IMR-90 (cell line): ENCODE measurements around the gene MAML3. TPM values are rescaled to one million over a fixed set of nuclear protein-coding genes. Genes with fewer than 3 reads are reported as not detected.

Experiments
- ATAC-seq: fragments of 200-7000 bp; cut with Tn5 transposase; 2 replicates; pipeline ENCODE4 v1.9.1; 2020; ENCODE audit warnings: low read depth, mild to moderate bottlenecking, moderate library complexity
- BruUV-seq: library from RNA; stranded (reverse); fragments of 400-500 nt; replicated peaks from 2 replicates; lab custom pipeline; 2021; lab: Mats Ljungman, UMichigan
- CTCF ChIA-PET: fragments of 300-600 bp; formaldehyde crosslinking; extraction: SDS; loops from one replicate; lab custom pipeline; 2021; ENCODE audit warnings: antibody characterized with exemption; lab: Yijun Ruan, JAX
- POLR2A ChIA-PET: fragments of 300-600 bp; sonication (Branson Sonifier 250); formaldehyde crosslinking; loops from one replicate; lab custom pipeline; 2022; ENCODE audit warnings: antibody characterized with exemption; ENCODE audit not compliant: unreplicated experiment; lab: Charles Lee
- DNase-seq: peaks from one replicate; pipeline ENCODE4 v3.0.0; 2013
- H2AFZ ChIP-seq: replicated peaks from 2 replicates; pipeline ENCODE3; 2013; ENCODE audit warnings: low read length, mild to moderate bottlenecking; ENCODE audit not compliant: poor library complexity
- H2AK5ac ChIP-seq: 2 replicates; pipeline ENCODE4 v1.6.1; 2013; ENCODE audit warnings: low read depth, low read length, inconsistent platforms
- H2AK9ac ChIP-seq: replicated peaks from 2 replicates; pipeline ENCODE3; 2013; ENCODE audit warnings: mild to moderate bottlenecking, low read depth, low read length, moderate library complexity; ENCODE audit not compliant: poor library complexity
- H2BK120ac ChIP-seq: 2 replicates; pipeline ENCODE4 v1.6.1; 2013; ENCODE audit warnings: low read depth, low read length, inconsistent platforms
- H2BK15ac ChIP-seq: 3 replicates; pipeline ENCODE4 v1.6.1; 2013; ENCODE audit warnings: low read depth, low read length, inconsistent platforms
- H2BK20ac ChIP-seq: 2 replicates; pipeline ENCODE4 v1.6.1; 2013; ENCODE audit warnings: low read depth, mild to moderate bottlenecking, inconsistent platforms, low read length, moderate library complexity
- H2BK5ac ChIP-seq: 2 replicates; pipeline ENCODE4 v1.6.1; 2013; ENCODE audit warnings: mild to moderate bottlenecking, low read depth, low read length, inconsistent platforms; ENCODE audit not compliant: poor library complexity, severe bottlenecking
- H3K14ac ChIP-seq: replicated peaks from 2 replicates; pipeline ENCODE4 v1.6.1; 2013; ENCODE audit warnings: low read depth, low read length, inconsistent platforms
- H3K18ac ChIP-seq: 2 replicates; pipeline ENCODE4 v1.6.1; 2013; ENCODE audit warnings: low read depth, low read length, control low read depth
- H3K23ac ChIP-seq: 2 replicates; pipeline ENCODE4 v1.6.1; 2013; ENCODE audit warnings: low read depth, low read length, inconsistent platforms
- H3K27ac ChIP-seq: 2 replicates; pipeline ENCODE4 v1.5.1; 2013; ENCODE audit warnings: mild to moderate bottlenecking, control low read depth, low read length; ENCODE audit not compliant: insufficient read depth
- H3K27me3 ChIP-seq: 2 replicates; pipeline ENCODE4 v1.6.1; 2013; ENCODE audit warnings: low read length; ENCODE audit not compliant: control insufficient read depth, insufficient read depth
- H3K36me3 ChIP-seq: 2 replicates; pipeline ENCODE4 v1.6.1; 2013; ENCODE audit warnings: low read length, mixed read lengths; ENCODE audit not compliant: control insufficient read depth, insufficient read depth
- H3K4ac ChIP-seq: 2 replicates; pipeline ENCODE4 v1.6.1; 2013; ENCODE audit warnings: low read depth, low read length, inconsistent platforms
- H3K4me1 ChIP-seq: 2 replicates; pipeline ENCODE4 v1.6.1; 2013; ENCODE audit warnings: low read length, mixed read lengths; ENCODE audit not compliant: control insufficient read depth, insufficient read depth
- H3K4me2 ChIP-seq: 2 replicates; pipeline ENCODE4 v1.6.1; 2013; ENCODE audit warnings: low read depth, mild to moderate bottlenecking, control low read depth, low read length, moderate library complexity
- H3K4me3 ChIP-seq: 2 replicates; pipeline ENCODE4 v1.5.1; 2013; ENCODE audit warnings: low read depth, mild to moderate bottlenecking, control low read depth, low read length, moderate library complexity; ENCODE audit not compliant: insufficient read depth
- H3K56ac ChIP-seq: 2 replicates; pipeline ENCODE4 v1.6.1; 2013; ENCODE audit warnings: low read length, inconsistent platforms; ENCODE audit not compliant: insufficient read depth; ENCODE audit errors: extremely low read depth
- H3K79me1 ChIP-seq, 2 experiments: 2 replicates each; pipeline ENCODE4 v1.6.1; 2013; ENCODE audit warnings: low read length in 2 of 2, inconsistent platforms in 1 of 2, low read depth in 1 of 2
- H3K9ac ChIP-seq: 2 replicates; pipeline ENCODE4 v1.6.1; 2013; ENCODE audit warnings: low read depth, low read length, control low read depth
- H3K9me1 ChIP-seq: 2 replicates; pipeline ENCODE4 v1.6.1; 2013; ENCODE audit warnings: low read length, inconsistent platforms; ENCODE audit not compliant: insufficient read depth
- H3K9me3 ChIP-seq: 2 replicates; pipeline ENCODE4 v1.6.1; 2013; ENCODE audit warnings: low read length; ENCODE audit not compliant: control insufficient read depth, insufficient read depth
- H4K20me1 ChIP-seq: 2 replicates; pipeline ENCODE4 v1.6.1; 2013; ENCODE audit warnings: low read length, inconsistent platforms; ENCODE audit not compliant: insufficient read depth
- H4K5ac ChIP-seq: 2 replicates; pipeline ENCODE4 v1.6.1; 2013; ENCODE audit warnings: mild to moderate bottlenecking, low read depth, low read length, control low read depth
- H4K8ac ChIP-seq, 2 experiments: 2 replicates each; pipeline ENCODE4 v1.6.1; 2013; ENCODE audit warnings: low read depth in 2 of 2, low read length in 2 of 2, control low read depth in 1 of 2, inconsistent platforms in 1 of 2
- H4K91ac ChIP-seq: 2 replicates; pipeline ENCODE4 v1.6.1; 2013; ENCODE audit warnings: low read depth, low read length, inconsistent platforms; ENCODE audit not compliant: insufficient read depth
- BHLHE40 ChIP-seq: fragments of 150-350 bp; IDR thresholded peaks from 2 replicates; pipeline ENCODE4 v1.6.1; 2016; ENCODE audit warnings: mild to moderate bottlenecking, low read depth, low read length
- CEBPB ChIP-seq: IDR thresholded peaks from 2 replicates; pipeline ENCODE4 v1.6.1; 2012; ENCODE audit warnings: low read depth, low read length, improper control_type of control experiment
- CHD1 ChIP-seq: IDR thresholded peaks from 2 replicates; pipeline ENCODE4 v1.6.1; 2012; ENCODE audit warnings: low read depth, low read length, improper control_type of control experiment
- FOS ChIP-seq: fragments of 150-350 bp; IDR thresholded peaks from 2 replicates; pipeline ENCODE4 v1.6.1; 2016; ENCODE audit warnings: low read depth, low read length
- MAFK ChIP-seq: IDR thresholded peaks from 2 replicates; pipeline ENCODE4 v1.6.1; 2012; ENCODE audit warnings: low read depth, low read length, improper control_type of control experiment
- MAZ ChIP-seq: IDR thresholded peaks from 2 replicates; pipeline ENCODE4 v1.6.1; 2012; ENCODE audit warnings: low read depth, mild to moderate bottlenecking, low read length, improper control_type of control experiment, moderate library complexity, borderline replicate concordance
- MXI1 ChIP-seq: IDR thresholded peaks from 2 replicates; pipeline ENCODE4 v1.6.1; 2012; ENCODE audit warnings: low read depth, mild to moderate bottlenecking, low read length, moderate library complexity, borderline replicate concordance
- NFE2L2 ChIP-seq: fragments of 150-350 bp; IDR thresholded peaks from 2 replicates; pipeline ENCODE4 v1.6.1; 2016; ENCODE audit warnings: low read depth, mild to moderate bottlenecking, low read length
- POLR2A ChIP-seq: IDR thresholded peaks from 2 replicates; pipeline ENCODE4 v1.6.1; 2012; ENCODE audit warnings: mild to moderate bottlenecking, low read depth, low read length
- RAD21 ChIP-seq: IDR thresholded peaks from 2 replicates; pipeline ENCODE4 v1.6.1; 2012; ENCODE audit warnings: low read length, improper control_type of control experiment
- RCOR1 ChIP-seq: IDR thresholded peaks from 2 replicates; pipeline ENCODE4 v1.6.1; 2012; ENCODE audit warnings: mild to moderate bottlenecking, low read length, improper control_type of control experiment; ENCODE audit not compliant: insufficient replicate concordance
- RFX5 ChIP-seq: IDR thresholded peaks from 2 replicates; pipeline ENCODE4 v1.8.0; 2012; ENCODE audit warnings: low read depth, mild to moderate bottlenecking, low read length, moderate library complexity
- SMC3 ChIP-seq: fragments of 150-350 bp; IDR thresholded peaks from 2 replicates; pipeline ENCODE4 v1.6.1; 2016; ENCODE audit warnings: low read depth, mild to moderate bottlenecking, antibody characterized with exemption, low read length, moderate library complexity
- WGBS, 2 experiments: methylation state at CpG; one replicate each; pipeline versions ENCODE4 v1.1.5 to v1.1.7; 2013; ENCODE audit warnings: missing lambda C conversion rate in 2 of 2; ENCODE audit not compliant: insufficient read length in 1 of 2; ENCODE audit errors: extremely low coverage in 2 of 2; 5-methylcytosine and 5-hydroxymethylcytosine counted together
- dilution Hi-C: fragments of 300-500 bp; cut with HindIII; formaldehyde crosslinking; loops from one replicate; pipeline ENCODE4 v1.14.3; 2018; ENCODE audit warnings: low sequenced_read_pairs; ENCODE audit not compliant: unreplicated experiment
- in situ Hi-C: fragments of 300-500 bp; cut with MboI; formaldehyde crosslinking; loops from 3 replicates; pipeline ENCODE4 v1.14.3; 2019; ENCODE audit warnings: low sequenced_read_pairs, inconsistent platforms, mixed read lengths
- intact Hi-C: fragments of 100-400 bp; cut with micrococcal nuclease; formaldehyde crosslinking; loops from 2 replicates; pipeline ENCODE4 v1.10.0; 2022
- polyA plus RNA-seq, 3 experiments: library from polyadenylated mRNA; depleted of rRNA; stranded (reverse); fragments of >200 nt; gene quantifications; 2 replicates each; pipeline ENCODE4 v1.2.3, GENCODE V29; 2012; ENCODE audit warnings: low replicate concordance in 1 of 3
- total RNA-seq: library from RNA; depleted of rRNA; stranded (reverse); fragments of >200 nt; gene quantifications from 2 replicates; pipeline ENCODE4 v1.2.3, GENCODE V29; 2012
- TF ChIP-seq, protein P1 (sequence below): fragments of 150-350 bp; IDR thresholded peaks from 2 replicates; pipeline ENCODE4 v1.6.1; 2017; ENCODE audit warnings: mild to moderate bottlenecking, antibody characterized with exemption, low read length, low read depth
- TF ChIP-seq, protein P2 (sequence below): conservative IDR thresholded peaks from 2 replicates; pipeline ENCODE4 v1.5.1; 2012; ENCODE audit warnings: mild to moderate bottlenecking, low read depth, low read length, improper control_type of control experiment
- TF ChIP-seq, protein P3 (sequence below): fragments of 150-350 bp; IDR thresholded peaks from 2 replicates; pipeline ENCODE4 v1.6.1; 2016; ENCODE audit warnings: low read depth, mild to moderate bottlenecking, low read length, moderate library complexity, borderline replicate concordance

MAML3 gene
- total and polyA plus RNA-seq, 2 of the 4 experiments (the other 2 are of a cell fraction), result 0.90 to 1.7 TPM

DNA sequence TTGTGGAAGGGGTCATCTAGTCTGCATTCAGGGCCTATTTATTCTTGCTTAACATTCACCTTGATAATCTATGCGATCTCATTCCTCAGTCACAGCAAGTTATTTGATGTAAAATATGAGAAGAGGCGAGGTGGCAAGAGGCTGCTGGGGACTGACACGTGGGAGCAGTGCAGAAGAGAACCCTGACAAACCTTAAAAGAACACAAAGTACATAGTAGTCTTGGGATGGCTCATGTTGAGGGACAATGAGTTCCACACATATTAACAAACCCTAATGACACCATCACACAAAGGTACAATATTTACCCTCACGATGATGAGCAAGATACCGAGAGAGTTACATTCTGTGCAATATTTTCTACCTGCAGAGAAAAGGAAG, 57.5 kb downstream of the MAML3 start:
- H4K20me1 ChIP-seq, result no peaks in the 10 kb centered on the region
- peak overlapping the region; percentile 60 for H2BK20ac ChIP-seq
- H2BK5ac ChIP-seq, result peak overlapping the region; percentile 78
- peak overlapping the region; percentile 70 for H2BK120ac ChIP-seq
- peak overlapping the region; percentile 55; the same call in 1 of the 2 replicates for H3K18ac ChIP-seq
- ChIA-PET CTCF (no interaction called here), POLR2A (no interaction called here)
- no peak overlapping the region for H2AFZ ChIP-seq
- in situ Hi-C loops (no loop called here), dilution Hi-C loops (no loop called here), intact Hi-C loops (loop anchor here (5.0 kb wide), 1 partner anchor 36 kb away; no protein-coding TSS in a partner anchor)
- TF ChIP-seq SMC3 (no peak; the same call in 1 of the 2 replicates), MXI1 (no peak), BHLHE40 (no peak), RCOR1 (no peak), RAD21 (no peak), RFX5 (no peak), MAFK (no peak), NFE2L2 (no peak), POLR2A (no peak), CHD1 (no peak), CEBPB (no peak), FOS (no peak), MAZ (no peak)
- TF ChIP-seq, protein P1, sequence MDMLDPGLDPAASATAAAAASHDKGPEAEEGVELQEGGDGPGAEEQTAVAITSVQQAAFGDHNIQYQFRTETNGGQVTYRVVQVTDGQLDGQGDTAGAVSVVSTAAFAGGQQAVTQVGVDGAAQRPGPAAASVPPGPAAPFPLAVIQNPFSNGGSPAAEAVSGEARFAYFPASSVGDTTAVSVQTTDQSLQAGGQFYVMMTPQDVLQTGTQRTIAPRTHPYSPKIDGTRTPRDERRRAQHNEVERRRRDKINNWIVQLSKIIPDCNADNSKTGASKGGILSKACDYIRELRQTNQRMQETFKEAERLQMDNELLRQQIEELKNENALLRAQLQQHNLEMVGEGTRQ, result no peak
- TF ChIP-seq, protein P2, sequence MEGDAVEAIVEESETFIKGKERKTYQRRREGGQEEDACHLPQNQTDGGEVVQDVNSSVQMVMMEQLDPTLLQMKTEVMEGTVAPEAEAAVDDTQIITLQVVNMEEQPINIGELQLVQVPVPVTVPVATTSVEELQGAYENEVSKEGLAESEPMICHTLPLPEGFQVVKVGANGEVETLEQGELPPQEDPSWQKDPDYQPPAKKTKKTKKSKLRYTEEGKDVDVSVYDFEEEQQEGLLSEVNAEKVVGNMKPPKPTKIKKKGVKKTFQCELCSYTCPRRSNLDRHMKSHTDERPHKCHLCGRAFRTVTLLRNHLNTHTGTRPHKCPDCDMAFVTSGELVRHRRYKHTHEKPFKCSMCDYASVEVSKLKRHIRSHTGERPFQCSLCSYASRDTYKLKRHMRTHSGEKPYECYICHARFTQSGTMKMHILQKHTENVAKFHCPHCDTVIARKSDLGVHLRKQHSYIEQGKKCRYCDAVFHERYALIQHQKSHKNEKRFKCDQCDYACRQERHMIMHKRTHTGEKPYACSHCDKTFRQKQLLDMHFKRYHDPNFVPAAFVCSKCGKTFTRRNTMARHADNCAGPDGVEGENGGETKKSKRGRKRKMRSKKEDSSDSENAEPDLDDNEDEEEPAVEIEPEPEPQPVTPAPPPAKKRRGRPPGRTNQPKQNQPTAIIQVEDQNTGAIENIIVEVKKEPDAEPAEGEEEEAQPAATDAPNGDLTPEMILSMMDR, result no peak
- TF ChIP-seq, protein P3, sequence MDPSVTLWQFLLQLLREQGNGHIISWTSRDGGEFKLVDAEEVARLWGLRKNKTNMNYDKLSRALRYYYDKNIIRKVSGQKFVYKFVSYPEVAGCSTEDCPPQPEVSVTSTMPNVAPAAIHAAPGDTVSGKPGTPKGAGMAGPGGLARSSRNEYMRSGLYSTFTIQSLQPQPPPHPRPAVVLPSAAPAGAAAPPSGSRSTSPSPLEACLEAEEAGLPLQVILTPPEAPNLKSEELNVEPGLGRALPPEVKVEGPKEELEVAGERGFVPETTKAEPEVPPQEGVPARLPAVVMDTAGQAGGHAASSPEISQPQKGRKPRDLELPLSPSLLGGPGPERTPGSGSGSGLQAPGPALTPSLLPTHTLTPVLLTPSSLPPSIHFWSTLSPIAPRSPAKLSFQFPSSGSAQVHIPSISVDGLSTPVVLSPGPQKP, result no peak
- no peak for ATAC-seq
- DNase-seq, result no peak
- peak overlapping the region; percentile 51; the same call in 1 of the 2 replicates for H3K4me2 ChIP-seq
- WGBS, 2 experiments, result no CpG with 5 or more reads among the region's 5 CpGs
- H4K8ac ChIP-seq, result peak overlapping the region; percentile 2 to 81; a peak in 3 of 4 replicates
- H2AK9ac ChIP-seq, result peak overlapping the region; percentile 6
- peaks cover 19 to 75% of the 10 kb centered on the region in 2 experiments for H3K79me1 ChIP-seq
- H2BK15ac ChIP-seq, result peak overlapping the region; percentile 68
- no TSS peak for BruUV-seq
- H3K23ac ChIP-seq, result peak overlapping the region; percentile 49; the same call in 1 of the 2 replicates
- H4K91ac ChIP-seq, result peak overlapping the region; percentile 50; the same call in 1 of the 2 replicates
- H3K14ac ChIP-seq, result peak overlapping the region; percentile 17
- no peak overlapping the region for H3K4me3 ChIP-seq
- peak overlapping the region; percentile 19; the same call in 1 of the 2 replicates for H4K5ac ChIP-seq
- H3K9me3 ChIP-seq, result no peaks in the 10 kb centered on the region
- peaks cover 38% of the 10 kb centered on the region for H3K9me1 ChIP-seq
- H3K4ac ChIP-seq, result peak overlapping the region; percentile 64
- H3K27ac ChIP-seq, result peak overlapping the region; percentile 67
- peak overlapping the region; percentile 11 for H3K56ac ChIP-seq
- H3K27me3 ChIP-seq, result no peaks in the 10 kb centered on the region
- H3K36me3 ChIP-seq, result no peaks in the 10 kb centered on the region
- H2AK5ac ChIP-seq, result peak overlapping the region; percentile 59
- H3K9ac ChIP-seq, result no peak overlapping the region
- H3K4me1 ChIP-seq, result peaks cover 48% of the 10 kb centered on the region
